NCI-H2107 (cell line): Measurements from ENCODE around the gene NOTUM.
A peak's percentile ranks its signal among the peaks of the same experiment; 100 is the strongest.
"Not testable (repeated sequence)": the region's sequence is repeated elsewhere in the genome, so short reads cannot be mapped to it uniquely, and the experiment has no call there.

Experiments
- DNase-seq: peaks from one replicate; lab custom pipeline; 2025; lab: John Stamatoyannopoulos, UW

Gene NOTUM

DNA sequence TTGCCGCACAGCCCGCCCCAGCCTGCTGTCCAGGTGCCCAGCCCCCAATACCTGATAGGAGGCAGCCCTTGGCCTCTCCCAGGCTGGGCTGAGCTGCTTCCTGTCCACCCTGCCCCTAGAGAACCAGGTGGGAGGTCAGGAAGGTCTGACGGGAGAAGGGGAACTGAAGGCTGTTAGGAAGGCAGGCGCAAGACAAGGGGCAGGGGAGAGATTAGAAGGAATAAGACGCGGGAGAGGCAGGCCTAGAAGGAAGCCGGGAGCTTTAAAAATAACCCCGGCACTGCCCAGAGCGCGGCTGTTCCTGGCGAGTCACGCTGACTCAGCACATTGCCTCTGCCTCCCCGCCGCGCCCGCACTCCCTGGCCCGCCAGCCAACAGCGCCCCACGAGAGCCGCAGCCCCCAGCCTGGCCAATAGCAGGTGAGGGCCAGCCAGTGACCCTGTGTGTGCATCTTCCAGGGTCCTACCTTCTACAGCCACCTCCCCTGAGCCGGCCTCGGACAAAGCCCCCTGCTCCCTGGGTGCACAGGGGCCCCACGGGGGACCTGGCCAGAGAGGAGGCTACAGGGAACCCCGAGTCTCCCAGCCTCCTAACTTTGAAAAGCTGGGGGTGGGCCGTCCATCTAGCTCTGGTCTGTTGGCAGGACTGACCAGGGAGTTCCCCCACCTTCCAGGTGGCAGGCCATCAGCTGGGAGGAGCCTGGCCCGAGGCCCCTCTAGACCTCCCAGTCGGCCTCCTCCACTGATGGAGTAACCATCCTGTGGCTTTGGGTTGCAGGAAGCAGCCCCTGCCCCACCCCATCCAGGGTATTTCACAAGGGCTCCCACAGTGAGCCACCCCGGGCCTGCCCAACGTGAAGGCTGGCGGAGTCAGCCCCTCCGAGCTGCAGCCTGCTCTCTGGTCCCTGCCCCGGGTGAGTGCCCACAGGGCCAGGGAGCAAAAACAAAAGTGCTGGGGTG is 37.4 kb downstream of the NOTUM start:
- DNase-seq = no peak

DNA sequence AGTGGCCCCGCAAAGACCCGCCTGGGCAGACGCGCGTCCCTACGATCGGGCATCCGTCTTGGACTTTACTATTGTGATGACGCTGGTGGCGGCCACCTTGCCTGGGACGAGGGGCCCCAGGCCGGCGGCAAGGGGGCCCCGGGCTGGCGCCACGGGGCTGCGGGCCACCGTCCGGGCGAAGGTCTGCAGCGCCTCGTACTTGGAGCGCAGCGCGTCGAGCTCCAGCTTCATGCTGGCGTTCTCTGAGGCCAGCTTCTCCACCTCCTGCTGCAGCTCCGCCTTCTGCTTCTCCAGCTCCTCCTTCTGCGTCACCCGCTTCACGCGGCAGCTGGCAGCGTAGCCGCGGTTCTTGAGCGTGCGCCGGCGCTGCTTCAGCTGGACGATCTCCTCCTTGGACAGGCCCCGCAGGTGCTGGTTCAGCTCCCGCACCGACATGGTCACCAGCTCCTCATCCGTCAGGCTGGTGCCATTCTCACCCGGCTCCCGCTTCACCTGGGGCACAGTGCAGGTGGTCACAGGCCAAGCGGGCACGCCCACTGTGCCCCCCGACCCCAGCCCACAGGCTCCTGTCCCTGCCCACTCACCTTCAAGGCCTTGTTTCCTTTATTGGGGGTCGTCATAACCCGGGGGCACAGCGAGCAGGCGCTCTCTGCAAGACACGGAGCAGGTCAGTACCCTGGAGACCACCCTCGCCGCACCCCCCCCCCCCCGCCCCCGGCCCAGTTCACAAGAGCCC is 38.3 kb downstream of the NOTUM start:
- no peak for DNase-seq

DNA sequence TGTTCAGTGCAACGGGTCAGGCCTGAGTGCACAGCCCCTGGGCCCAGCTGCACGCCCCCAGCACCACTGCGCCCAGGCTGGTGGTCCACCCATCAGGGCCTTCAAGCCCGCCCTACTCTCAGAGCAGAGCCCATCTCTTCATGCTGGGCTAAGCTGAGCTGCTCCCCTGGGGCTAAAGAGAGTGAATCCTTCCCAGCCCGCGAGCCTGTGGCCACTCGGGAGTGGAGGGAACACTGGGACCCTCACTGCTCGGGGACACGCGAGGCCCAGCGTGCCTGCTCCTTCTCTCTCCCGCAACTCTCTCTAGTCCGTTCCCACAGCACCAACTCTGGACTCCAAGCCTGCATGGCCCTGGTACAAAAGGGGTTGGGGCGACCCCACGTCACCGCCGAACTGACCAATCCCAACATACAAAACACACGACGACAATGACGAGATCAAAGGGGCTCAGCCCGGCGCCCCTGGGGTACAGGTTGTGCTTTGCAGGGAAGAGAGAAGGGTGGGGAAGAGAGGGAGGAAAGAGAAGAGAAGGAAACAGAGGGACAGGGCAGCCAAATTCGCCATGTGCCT is 38.9 kb downstream of the NOTUM start:
- DNase-seq = no peak

DNA sequence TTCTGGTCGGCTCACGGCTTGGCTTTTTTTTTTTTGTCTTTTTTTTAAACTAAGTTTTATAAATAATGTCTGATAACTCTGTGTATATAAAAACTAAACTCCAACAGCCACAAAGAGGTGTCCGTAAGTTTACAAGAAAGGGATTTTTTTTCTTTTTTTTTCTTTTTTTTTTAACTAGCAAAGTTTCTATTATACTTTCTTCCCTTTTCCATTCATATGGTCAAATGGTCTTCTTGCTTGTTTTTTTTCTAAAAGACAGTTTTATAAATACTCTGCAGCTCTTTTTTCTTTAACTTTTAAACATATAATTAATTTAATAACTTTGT is 39.5 kb downstream of the NOTUM start:
- DNase-seq = no peak

DNA sequence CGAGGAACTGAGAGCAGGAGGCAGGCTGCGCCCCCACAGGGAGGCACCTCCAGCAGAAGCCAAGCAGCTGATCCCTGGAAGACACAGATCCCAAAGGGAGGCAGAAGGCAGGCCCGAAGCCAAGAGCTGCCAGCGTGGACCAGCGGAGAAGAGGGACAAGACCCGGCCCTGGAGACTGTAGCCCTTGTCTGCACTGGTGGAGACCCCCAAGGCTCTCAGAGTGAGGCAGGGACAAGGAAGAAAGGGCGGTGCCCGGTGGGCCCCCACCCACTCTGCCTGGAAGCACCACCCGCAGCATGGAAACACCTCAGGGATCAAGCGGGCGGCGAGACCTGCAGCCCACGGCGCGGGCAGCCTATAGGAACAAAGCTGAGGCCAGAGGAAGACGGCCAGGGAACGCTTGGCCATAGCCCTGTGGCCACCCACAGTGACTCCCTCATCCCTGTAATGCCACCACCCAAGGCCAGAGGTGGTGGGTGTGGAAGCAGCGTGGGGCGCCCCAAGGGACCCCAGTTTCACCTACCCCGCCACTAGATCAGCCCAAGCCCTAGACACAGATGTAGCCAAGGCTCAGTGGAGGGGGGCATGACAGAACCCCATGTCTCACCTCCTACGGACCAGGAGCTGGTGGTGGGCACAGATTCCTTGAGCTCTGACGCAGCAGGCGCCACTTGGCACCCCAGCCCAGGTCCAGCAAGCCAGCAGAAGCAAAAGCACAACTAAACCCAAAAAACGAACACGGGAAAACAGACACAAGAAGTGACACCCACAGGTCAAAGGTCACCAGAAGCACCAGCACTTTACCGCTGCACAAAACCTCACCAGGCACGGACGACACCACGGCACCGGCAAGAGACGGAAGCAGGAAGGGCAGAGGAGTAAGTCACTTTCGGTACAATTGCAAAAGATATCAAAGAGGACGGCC is 40.1 kb downstream of the NOTUM start:
- no peak for DNase-seq

DNA sequence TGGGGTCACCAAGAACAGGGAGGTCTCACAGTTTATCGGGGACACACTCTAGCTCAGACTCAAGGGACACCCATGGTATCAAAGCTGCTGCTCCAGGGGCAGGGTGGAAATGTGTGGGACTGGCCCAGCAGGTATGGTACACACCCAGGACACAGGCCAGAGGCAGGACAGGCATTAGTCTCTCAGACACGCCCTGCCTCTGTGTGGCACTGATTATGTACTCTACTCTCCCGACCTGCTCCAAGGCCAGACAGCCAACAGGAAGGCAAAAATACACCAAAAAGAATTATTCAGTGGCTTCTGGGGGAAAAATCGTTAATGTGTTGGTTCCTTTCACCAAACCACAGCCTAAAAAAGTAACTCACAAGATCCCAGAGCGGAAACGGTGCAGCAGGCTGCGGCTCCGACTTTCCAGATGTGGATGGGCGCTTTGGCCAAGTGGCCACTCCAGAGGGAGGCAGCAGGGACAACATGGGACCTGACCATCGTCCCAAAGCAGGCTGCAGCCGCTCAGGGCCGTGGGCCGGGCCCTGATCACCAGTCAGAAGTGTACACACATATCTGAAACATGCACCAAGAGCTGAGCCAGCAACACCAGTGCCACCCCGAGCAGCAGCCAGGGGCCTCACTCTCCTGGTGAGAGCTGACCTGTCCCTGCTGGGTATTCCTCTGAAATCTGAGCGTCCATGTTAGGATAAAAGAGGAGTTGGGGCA is 42.0 kb downstream of the NOTUM start:
- DNase-seq = no peak

DNA sequence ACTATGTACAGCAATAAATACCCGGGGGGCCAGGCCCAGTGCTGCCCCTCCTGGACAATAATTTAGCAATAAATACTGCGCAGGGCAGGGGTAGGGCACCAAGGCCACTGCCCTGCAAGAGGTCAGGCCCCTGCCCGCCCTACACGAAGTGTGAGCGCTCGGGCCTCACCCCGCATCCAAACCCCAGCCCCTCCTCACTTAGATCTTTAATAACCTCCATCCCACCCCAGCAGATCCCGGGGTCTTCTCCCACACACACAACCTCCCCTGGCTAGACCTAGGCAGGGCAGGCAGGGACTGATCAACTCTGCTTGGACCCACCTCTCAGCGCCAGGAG is 42.7 kb downstream of the NOTUM start:
- not testable (repeated sequence) for DNase-seq

DNA sequence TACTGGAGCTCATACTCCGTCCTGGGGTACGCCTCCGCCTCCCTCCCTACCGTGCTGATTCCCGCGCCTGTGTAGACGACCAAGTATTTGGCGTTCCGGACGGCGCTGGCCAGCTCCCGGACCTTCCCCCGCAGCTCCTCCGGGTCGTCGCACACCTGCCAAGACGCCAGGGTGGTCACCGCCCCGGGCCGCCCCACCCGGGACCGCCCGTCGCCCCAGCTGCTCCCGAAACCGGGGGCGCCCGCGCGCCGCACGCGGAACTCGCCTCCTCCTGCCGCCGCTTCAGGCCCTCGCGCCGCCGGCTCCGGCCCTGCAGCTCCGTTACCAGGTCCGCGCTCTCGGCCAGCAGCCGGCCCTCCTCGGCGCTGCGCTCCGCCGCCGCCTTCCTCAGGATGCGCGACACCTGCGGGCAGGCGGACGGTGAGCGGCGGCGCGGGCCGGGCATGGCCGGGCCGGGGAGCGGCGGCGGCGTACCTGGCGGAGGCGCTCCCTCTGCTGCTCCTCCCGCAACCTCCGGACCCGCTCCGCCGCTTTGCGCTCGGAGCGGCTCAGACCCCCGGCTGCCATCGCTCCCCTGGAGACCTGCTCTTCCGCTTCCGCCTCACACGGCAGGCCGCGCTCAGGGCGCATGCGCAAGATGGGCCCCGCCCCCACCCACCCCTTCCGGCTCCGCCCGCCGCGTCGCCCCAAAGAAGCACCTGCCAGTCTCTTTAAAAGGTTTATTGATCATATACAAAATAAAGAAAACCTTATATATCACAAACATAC is 43.2 kb downstream of the NOTUM start, which contains the start of gene SIRT7:
Gene SIRT7, minus strand, starts transcription at position 612 of the 768 bp plus-strand sequence. Its CDS starts 45 bp downstream, at position 567.
- DNase-seq = no peak

DNA sequence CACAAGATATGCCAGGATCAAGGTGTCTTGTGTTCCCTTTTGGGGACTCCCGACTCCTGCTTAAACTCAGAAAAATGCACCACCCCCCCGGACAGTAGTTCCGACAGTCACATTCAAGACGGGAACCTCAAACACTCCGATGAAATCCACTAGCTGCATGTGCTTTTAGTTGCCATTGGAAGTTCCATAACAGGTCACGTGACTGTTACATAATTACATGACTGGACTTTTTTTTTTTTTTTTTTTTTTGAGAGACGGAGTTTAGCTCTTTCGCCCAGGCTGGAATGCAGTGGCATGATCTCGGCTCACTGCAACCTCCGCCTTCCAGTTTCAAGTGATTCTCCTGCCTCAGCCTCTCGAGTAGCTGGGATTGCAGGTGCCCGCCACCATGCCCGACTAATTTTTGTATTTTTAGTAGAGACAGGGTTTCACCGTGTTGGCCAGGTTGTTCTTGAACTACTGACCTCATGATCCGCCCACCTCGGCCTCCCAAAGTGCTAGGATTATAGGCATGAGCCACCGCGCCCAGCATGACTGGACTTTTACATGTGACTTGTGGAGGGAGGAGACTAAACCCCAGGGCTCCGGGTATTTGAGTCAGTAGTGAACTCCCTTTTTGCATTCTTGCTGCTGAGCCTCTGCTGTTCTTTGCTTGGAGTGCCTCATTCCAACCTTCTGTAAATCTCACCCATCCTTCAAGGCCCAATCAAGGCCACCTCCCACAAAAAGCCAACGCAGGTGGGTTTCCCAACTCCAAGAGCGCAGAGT is 44.6 kb downstream of the NOTUM start:
- DNase-seq = no peak

DNA sequence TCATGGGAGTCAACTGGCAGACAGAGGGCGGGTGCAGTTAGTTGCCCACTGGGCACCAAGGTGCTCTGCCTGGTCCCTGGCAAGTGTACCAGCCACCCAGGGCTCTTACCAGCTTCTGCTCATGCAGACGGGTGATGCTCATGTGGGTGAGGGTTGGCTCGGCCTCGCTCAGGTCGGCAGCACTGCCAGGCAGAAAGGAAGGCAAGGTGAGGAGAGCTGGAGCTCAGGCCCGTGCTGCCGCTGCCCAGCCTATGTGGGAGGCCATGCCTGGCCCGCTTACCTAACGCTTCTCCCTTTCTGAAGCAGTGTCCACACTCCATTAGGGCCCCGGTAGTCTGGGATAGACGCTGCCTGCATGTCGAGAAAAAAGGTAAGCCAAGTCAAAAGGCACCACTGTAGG is 45.7 kb downstream of the NOTUM start:
- no peak for DNase-seq

DNA sequence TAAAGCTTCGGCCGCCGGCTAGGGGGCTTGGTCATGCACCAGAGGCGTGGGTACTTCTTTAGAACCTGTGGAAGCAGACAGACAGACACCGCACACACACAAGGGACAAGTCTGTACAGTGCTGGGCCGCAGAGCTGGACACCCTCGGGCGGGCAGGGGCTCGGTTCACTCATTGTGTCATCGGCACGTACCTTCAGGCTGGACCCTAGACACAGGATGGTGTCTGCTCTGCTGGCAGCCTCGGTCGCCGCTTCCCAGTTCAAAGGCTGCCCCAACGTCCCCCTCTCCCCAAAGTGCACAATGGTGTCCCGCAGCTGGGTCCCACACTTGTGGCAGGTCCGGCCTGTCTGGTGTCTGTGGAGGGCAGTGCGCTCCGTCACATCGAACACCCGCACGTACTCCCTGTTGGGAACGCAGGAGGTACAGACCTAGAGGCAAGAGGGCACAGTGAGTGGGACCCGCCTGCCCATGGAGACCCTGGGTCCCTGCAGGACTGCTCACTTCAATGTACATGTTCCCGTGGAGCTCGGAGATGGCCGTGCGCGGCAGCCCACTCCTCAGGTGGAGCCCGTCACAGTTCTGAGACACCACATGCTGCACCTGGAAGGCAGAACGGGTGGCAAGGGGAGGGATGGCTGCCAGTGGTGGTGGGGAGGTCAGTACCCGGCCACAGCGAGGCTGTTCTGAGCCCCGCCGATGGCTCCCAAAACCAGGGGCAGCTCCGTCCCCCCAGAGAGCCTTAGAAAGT is 46.7 kb downstream of the NOTUM start:
- DNase-seq = no peak

DNA sequence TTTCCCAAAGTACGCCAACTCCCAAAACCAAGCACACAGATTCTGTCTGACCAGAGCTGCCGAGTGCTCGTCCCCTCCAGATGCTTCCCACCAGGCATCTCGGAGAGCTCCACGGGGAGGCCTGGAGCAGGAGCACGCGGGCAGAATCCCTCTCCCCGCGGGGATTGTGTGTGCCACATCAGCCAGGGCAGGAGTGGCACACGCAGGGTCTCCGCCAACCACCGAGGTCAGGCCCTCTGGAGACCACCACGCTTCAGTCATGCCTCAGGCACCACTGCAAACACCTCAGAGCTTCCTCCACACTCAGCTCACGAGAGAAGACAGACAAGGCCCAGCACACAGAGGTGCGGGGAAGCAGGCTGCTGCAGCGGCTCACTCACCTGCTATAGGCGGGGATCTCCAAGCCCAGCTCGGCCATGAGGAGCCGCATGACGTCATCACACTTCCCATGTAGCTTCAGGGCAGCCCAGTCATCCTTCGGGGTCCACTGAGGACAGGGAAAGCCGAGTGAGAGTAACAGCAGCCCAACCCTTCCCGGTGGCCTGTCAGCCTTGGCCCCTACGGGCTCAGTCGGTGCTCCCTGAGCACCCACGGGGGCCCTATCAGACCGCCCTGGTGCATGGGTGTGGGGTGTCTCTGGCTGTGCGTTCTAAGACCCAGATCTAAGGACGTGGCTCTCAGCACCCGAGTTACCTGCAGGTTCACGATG is 47.4 kb downstream of the NOTUM start:
- no peak for DNase-seq

DNA sequence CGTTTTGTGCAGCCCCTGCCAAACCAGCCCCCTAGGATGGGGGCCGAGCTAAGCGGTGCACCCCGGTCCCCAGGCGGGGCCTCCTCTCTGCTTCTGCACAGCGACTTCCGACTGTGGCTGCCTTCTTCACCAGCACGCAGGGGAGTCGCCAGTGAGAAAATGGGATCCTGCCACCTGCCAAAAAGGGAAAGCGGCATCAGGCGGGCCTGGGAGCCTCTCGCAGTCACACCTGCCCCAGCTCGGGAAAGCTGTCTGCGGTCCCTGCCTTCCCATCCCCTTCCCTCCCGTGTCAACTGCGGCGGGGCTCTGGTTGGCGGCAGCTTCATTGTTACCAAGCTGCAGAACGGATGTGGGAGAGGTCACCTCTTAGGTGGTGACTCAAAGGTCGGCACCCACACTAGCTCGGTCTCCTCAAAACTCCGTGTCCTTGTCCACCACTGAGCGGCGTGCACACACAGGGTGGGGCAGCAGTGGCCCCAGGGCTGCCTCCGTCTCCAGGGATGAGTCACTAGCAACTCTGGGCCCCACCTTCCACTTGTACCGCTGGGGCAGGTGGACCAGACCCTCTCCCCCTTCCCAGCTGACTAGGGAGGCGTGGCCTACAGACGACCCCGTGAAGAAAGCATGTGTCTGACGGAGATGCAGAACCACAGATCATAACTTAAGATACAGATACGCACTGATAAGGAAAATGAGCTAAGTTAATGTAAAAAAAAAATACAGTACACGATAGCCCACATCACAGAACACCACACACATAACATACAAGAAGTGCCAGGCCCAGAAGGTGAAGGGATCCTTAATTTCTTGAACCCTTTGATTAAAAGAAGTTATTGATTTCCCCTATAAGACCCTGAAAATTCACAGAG is 48.3 kb downstream of the NOTUM start:
- DNase-seq = no peak

DNA sequence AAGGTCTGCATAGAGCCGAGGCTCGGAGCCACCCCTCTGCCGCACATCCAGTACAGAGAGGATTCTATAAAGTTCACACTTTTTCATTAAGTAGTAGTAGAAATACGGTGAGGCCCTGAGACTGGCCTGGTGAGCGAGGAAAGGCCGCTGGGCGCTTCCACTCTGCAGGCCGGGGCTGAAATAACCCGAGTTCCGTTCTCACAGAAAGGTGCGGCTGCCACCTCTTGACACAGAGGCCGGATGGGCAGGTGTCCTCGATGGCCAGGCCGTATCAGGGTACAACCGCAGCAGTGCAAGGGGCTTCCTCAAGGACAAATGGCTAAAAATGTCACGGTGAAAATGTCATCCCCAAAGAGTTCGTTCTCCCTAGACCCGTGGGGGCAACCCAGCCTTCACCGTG is 49.0 kb downstream of the NOTUM start:
- DNase-seq = no peak

DNA sequence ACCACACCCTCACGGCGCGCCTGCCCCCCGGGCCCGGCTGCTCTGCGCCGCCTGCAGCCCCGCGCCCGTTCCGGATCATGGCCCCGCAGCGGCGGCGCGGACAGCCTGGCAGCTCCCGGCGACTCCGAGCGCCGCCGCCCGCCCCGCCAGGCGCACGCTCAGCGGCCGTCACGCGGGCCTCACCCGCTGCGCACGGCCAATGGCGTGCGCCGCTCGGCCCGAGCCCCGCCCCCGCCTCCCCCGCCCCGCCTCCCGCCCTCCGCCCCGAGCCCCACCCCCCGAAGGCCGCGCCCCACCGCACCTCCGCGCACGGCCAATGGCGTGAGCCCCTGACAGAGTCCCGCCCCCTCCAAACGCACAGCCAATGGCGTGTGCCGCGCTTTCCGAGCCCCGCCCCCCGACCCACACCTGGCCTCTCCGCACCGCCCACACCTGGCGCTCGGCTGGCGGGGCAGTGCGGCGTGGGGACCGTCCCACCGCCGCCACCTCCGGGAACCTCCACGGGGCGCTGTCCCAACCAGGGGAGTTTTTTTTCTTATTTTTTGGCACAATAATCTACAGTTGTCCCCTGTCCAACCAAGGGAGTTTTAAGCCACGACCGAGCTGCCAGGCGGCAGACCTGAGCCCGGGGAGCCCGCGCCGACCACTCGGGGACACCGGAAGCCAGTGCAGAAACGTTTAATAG is 49.6 kb downstream of the NOTUM start, which contains the start of gene PCYT2:
Gene PCYT2, minus strand, starts transcription at position 123 of the 685 bp plus-strand sequence. Its CDS starts 44 bp downstream, at position 79.
- peak; percentile 77 for DNase-seq

DNA sequence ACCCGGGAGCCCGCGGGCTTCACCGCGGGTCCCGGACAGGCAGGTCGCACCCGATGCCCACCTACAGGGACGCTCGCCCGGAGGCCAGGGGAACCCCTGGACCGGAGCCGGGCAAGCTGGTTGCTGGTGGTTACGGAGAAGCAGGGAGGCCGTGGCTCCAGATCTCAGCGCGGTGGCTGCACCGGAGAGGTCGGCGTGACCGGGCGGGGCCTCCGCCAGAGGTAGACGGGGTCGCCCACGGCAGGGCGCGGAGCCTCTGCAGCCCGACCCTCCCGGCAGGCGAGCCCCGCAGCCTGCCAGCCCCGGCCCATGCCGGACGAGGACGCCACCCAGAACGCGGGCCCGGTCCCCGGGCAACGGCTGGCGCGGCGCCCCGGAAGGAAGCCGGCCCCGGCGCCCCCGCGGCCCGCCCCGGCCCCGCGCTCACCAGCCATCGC is 50.1 kb downstream of the NOTUM start:
- no peak for DNase-seq
